HuH-7 (cell line): ENCODE results near the gene CHRNE.

Source experiments
- DNase-seq: peaks from one replicate; pipeline ENCODE4 v3.0.0; 2011; ENCODE audit warnings: low spot score

The CHRNE gene

DNA sequence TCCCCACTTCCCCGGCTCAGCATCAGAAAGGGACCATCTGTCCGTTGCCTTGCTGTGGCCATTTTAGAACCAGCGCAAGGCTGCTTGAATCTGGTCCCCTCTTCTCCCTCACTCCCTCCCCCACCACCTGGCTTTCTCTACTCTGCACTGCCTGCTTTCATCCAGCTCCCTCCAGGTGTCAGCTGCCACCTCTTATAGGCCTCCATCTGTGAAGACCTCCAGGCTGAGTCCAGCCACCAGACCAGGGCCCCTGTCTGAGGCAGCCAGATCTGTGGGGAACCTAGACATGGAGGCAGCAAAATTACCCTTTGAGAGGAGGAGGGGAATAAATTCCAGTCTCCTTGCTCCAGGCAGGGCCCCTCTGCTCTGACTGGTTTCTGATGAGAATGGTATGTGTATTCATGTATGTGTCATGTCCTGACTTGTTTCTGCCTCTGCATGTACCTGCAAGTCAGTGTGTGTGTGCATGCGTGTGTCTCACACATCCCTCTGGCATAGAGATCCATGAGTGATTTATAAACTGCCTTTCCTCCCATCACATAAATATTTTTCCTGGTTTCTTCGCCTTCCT, 48.7 kb downstream of the CHRNE start:
- no peak for DNase-seq

GRCh38 chr17:4853208-4853671, 49.7 kb downstream of the CHRNE start:
- no peak for DNase-seq

DNA sequence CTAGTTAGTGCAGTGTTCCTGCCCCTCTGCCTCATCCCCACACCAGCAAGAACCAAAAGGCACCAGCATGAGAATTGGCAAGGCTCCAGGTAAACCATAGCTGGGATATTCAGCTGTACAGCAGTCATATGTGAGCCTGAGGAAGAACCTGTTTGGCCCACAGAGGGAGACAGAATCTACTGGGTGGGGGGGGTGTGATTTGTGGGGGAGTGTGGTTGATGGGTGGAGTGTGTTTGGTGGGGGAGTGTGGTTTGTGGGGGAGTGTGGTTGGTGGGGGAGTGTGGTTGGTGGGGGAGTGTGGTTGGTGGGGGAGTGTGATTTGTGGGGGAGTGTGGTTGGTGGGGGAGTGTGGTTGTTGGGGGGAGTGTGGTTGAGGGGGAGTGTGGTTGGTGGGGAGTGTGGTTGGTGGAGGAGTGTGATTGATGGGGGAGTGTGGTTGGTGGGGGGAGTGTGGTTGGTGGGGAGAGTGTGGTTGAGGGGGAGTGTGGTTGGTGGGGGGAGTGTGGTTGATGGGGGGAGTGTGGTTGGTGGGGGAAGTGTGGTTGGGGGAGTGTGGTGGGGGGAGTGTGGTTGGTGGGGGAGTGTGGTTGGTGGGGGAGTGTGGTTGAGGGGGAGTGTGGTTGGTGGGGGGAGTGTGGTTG, 50.2 kb downstream of the CHRNE start:
- peak; percentile 34 for DNase-seq

DNA sequence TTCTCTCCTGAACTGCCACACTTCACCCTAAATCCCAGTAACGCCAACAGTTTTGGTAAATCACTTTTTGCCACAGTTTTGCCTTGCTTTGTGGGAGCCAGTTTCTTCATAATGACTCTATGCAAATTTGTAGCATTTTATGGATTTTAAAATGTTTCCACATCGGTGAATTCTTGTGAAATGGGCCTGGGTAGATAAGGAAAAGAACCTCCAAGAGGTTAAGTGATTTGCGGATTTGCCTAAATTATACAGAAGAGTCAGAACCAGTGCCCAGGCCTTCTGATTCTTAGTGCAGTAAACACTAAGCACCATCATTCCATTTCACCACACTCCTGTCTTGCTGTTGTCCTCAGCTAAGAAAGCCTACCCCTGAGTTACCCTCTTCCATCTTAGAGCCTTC, 51.8 kb downstream of the CHRNE start:
- no peak for DNase-seq

GRCh38 chr17:4850246-4850645, 52.7 kb downstream of the CHRNE start:
- DNase-seq, result no peak

DNA sequence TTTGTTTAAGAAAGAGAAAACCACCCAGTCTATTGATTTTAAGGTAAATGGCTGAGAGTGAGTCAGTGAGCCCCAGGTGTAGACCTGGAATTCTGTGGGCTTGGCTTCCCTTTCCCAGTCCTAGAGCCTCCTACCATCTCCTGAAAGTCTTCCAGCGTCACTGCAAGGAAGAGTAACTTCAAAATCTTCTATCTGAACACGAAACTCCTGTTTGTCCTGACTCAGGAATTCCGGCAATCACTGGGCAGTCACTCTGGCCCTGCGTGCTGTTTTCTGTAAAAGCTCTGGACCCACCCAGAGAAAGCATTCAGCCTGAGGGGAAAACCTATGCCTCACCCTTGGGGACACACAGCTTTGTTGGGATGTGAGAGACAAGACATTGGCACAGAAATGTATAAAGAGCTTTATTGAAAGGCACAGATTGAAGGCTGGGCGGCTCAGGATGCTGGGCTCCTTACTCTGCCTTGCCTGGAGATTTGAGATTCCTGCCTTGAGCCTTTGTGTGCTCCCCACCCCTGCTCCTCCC, 53.8 kb downstream of the CHRNE start:
- no peak for DNase-seq
